DMS153 treated with DMSO at 0.1 percent for 48 hours (cell line): ENCODE measurements around the gene FNBP1L.

Experiments used
- DNase-seq: peaks from one replicate; lab custom pipeline; 2025; ENCODE audit not compliant: unreplicated experiment; lab: John Stamatoyannopoulos, UW

The FNBP1L gene

DNA sequence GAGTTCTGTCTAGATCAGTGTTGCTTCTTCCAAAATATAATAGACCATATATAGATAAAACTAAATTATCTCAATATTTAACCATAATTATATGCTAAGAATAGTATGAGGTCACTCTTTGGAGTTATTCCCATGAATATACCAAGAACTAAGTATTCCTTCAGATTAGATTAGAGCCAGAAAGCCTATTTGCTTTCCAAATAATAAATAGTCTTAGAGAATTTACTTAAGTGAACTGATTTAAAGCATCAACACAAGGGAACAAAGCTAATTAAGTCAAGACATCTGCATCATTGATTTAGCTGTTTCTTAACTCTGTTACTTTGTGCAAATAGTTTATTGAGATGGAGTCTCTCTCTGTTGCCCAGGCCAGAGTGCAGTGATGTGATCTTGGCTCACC is 35.7 kb downstream of the FNBP1L start:
- DNase-seq, result no peak

- no peak for DNase-seq
Measured at GRCh38 chr1:93488207-93488606, 40.3 kb downstream of the FNBP1L start.

DNA sequence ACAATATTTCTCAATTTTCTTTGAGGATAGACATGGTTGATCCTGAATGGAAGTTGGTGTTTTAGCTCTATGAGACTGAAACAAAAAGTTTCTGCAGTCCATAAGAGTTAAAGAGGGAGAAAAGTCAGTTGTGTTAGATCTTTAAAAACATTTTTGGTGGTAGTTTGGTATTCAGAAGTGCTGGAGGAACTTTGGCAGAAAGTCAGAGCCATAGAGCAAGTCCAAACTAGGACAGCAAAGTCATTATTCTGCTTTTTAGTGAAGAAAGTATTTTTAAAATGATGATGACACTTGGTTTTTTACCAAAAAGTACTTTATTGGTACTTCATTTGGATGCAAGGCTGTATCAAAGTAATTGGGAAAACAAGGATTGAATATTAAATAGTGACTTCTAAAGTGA is 41.8 kb downstream of the FNBP1L start:
- no peak for DNase-seq

DNA sequence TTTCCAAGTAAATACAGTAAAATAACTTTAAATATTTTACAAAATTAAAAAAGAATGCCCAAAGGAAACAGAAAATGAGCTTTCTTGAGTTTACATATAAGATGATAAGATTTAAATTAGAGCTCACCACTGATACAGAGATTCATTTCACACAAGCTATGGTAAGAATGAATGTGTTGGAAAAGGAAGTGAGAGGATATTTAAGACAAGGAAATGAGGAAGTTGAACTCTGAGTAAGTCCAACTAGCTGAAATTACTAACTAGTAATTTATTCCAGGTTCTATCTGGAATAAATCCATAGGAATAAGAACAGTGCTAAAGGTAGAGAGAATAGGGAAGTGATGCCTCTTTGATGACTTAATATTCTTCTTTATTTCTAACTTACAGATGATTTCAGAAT is 42.4 kb downstream of the FNBP1L start:
- DNase-seq, result no peak

GRCh38 chr1:93495911-93496310 is 48.0 kb downstream of the FNBP1L start:
- no peak for DNase-seq

DNA sequence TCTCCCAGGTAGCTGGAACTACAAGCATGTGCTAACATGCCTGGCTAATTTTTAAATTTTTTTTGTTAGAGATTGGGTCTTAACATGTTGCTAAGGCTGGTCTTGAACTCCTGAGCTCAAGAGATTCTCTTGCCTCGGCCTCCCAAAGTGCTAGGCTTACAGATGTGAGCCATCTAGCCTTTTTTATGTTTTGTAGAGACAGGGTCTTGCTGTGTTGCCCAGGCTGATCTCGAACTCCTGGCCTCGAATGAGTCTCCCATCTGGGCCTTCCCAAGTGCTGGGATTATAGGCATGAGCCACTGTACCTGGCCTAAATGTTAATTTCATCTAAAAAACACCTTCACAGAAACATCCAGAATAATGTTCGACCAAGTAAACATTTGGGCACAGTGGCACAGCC is 48.6 kb downstream of the FNBP1L start:
- DNase-seq, result no peak

- DNase-seq, result no peak
Measured at GRCh38 chr1:93499075-93499474, 51.2 kb downstream of the FNBP1L start.

DNA sequence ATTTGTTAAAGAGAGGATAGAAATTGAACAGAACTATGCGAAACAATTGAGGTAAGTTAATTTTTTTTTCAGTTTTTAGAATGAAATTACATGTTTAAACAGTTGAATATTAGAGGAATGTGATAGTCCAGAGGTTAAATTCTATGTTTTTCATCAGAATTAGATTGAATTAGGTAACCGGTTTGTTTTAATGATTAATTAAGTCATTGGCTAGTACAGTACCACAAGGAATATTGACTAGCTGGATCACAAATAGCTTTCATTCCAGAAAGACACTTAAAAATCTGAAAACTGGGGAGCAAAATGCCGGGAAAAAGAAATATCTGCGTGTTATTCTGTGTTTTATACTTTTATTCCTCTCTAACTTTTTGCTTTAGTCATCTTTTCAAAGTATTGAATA is 51.6 kb downstream of the FNBP1L start:
- DNase-seq, result no peak

DNA sequence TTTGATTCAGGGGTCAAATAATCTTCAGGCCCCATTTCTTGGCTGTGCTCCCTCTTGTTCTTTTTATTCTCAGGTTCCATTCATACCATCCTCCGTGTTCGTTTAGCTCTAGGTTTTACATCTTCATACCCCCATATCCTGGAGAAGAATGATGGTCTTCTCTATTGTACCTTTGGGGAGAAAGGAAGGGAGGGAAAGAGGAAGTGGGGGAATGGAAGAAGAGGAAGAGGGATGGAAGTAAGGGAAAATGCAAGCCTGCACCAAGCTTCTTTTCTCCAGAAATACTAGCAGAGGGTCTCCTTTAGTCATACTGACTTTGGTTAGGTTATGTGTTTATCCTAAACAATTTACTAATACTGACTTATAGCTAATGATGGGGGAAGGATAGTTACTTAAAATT is 52.4 kb downstream of the FNBP1L start:
- DNase-seq, result no peak

GRCh38 chr1:93501399-93501798 is 53.5 kb downstream of the FNBP1L start:
- DNase-seq, result no peak

DNA sequence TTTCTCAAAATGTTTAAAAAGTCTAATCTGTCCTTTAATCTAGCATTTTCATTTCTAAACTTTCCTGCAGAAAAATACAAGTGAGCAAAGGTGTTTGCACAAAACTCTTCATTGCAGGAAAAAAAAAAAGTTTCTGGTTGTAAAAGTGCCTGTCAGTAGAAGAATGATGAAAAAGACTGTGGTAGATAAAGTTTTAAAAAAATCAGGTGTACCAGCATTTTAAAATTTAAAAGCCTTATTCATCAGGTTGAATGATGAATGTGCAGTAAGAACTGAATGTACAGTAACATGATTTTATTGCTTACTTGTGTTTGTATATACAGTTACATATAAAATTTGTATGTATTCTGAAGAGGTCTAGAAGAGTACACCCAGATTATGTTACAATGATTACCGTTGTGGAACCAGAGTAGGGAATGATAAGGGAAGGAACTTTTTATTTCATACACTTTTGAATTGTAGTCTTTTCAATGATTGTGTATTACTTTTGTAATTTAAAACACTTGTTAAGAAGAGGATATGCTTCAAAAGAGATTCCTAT is 54.0 kb downstream of the FNBP1L start:
- no peak for DNase-seq

GRCh38 chr1:93502571-93502970 is 54.7 kb downstream of the FNBP1L start:
- no peak for DNase-seq

- DNase-seq, result no peak
Measured at GRCh38 chr1:93503163-93503562, 55.2 kb downstream of the FNBP1L start.

DNA sequence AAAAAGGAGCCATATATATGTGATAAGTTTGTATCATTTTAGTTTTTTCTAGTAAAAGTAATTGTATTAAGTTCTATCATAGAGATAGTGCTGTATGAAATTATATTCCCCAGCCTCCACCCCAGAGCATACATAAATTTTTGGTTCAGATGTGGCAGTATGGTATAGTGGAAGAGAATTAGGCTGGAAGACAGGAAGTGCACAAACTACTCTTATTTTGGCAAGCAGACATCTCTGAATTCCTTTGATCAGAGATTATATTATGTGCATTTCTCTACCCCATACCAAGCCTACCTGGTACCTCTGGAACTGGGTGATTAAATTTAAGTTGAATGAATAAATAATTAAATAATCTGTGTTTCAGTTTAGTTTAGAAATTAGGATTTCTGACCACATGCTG is 55.9 kb downstream of the FNBP1L start:
- no peak for DNase-seq

DNA sequence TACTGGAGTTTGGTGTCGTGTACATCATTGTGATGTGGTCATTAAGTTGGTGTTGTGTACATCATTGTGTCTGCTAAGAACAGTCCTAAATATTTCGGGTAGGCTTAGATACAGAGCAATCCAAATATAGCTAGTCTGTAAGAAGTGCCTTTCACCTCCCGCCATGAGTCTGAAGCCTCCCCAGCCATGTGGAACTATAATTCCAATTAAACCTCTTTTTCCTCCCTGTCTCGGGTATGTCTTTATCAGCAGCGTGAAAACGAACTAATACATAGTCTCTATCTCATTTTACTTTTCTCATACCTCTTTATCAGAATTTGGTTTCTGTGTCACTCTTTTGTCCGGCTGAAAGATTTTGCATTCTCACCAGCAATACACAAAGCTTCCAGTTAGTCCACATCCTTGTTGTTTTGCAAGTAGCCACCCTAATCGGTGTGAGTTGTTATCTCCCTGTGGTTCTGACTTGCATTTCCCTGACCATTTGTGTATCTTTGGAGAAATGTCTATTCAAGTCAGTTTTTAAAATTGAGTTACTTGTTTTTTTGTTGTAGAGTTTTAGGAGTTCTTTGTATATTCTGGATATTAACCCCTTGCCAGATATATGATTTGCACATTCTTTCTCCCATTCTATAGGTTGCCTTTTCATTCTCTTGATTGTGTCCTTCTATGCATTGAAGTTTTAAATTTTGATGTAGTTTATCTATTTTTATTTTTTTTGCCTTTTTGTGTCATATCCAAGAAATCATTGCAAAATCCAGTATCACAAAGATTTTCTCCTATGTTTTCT is 56.5 kb downstream of the FNBP1L start:
- no peak for DNase-seq

GRCh38 chr1:93506126-93506525 is 58.2 kb downstream of the FNBP1L start:
- no peak for DNase-seq

DNA sequence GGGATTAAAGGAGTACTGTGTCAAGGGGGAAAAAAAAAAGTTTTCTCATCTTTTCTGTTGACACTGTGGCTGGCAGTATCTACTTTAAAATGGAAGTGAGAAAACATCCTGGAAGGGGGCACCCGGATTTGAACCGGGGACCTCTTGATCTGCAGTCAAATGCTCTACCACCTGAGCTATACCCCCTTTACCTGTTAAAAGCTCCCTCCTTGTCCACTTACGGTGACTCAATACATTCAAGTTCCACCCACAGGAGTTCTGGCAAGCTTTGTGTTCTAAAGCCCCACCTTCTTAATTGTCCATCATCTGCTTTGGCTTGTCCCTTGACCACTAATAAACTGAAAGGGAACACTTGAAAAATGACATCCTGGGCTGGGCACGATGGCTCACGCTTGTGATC is 68.2 kb downstream of the FNBP1L start:
- DNase-seq, result no peak

- no peak for DNase-seq
Measured at GRCh38 chr1:93518516-93518915, 70.6 kb downstream of the FNBP1L start.

DNA sequence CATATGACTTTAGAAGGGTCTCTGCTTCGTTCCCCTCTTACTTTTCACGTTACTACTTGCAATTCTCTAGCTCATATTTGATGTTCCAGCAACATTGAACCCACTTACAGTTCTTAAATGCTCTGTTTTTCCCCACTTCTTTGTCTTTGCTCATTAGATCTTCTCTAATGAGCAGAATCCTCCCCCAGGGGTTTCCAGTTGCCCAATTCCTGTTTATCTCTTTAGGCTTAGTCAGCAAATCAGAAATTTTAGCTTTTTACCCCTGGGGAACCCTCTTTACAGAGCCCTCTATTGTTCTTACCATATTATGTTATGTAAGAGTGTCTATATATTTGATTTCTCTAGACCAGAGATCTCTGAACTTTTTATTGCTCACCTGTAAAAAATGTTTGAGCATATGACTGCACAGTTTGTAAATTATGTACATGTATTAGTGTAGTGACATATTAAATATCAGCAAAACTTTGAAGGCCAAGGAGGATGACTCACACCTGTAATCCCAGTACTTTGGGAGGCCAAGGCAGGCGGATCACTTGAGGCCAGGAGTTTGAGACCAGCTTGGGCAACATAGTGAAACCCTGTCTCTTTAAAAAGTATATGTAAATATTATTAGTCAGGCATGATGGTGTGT is 71.4 kb downstream of the FNBP1L start:
- no peak for DNase-seq

DNA sequence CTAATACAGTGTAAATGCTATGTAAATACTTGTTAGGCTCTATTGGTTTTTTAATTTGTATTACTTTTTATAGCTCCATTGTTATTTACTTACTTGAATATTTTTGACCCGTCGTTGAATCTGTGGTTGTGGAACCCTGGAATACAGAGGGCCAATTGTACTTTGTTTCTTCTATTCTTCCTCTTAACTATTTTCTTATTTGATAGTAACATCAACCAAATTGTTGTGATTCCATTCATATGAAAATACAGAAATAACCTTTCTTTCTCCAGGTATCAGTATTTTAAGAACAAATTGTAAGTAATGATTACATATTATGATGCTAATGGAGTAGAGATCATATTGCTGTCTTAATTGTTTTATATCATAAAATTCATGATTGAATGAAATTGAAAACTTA is 73.7 kb downstream of the FNBP1L start:
- DNase-seq, result no peak

GRCh38 chr1:93522721-93523120 is 74.8 kb downstream of the FNBP1L start:
- DNase-seq, result no peak

DNA sequence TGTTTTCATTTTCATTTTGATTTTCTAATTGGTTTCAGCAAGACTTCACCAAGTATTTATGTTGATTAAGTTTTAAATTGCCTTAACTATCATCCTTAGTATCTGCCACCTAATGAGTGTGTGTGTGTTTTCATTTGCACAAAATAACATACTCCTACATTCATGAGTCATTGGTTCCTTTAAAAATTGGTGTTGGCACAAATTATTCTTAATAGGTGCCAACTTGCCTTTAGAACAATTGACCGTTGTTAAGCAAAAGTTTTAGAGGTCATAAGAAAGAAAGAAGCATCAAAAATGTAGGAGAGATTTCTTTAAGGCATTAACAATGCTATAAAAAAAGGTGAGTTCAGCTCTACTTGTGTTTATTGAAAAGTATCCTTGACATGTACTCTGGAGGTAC is 77.5 kb downstream of the FNBP1L start:
- DNase-seq, result no peak

DNA sequence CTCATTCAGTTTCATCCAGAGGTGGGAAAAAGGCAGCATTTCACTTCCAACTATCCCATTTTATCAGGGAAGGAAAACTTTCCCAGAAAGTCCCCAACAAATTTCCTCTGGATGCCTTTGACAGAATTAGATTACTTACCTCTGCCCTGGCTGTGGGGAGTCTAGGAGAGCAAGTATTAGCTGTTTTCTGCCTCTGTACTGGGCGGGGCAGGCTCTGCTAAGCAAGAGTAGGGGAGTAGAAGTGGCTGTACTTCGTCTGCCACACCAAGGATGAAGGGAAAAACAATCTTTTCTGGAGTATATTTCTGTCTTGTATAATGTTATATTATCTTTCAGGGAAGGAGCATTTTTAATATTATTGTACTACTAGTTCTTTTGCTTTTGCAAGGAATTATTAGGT is 78.5 kb downstream of the FNBP1L start:
- DNase-seq, result no peak
